IPS-20b (cell line): Measurements from ENCODE around the gene LAMB1.

ENCODE experiments used
- H3K27ac ChIP-seq: one replicate; pipeline ENCODE4 v1.5.1; 2013; ENCODE audit warnings: low read length
- H3K27me3 ChIP-seq: 2 replicates; pipeline ENCODE4 v1.6.1; 2013; ENCODE audit warnings: mild to moderate bottlenecking, low read length, inconsistent platforms; ENCODE audit not compliant: insufficient read depth
- H3K36me3 ChIP-seq: 2 replicates; pipeline ENCODE4 v1.6.1; 2013; ENCODE audit warnings: low read depth, mild to moderate bottlenecking, inconsistent platforms, low read length, moderate library complexity; ENCODE audit not compliant: insufficient read depth
- H3K4me1 ChIP-seq: 2 replicates; pipeline ENCODE4 v1.6.1; 2013; ENCODE audit warnings: mild to moderate bottlenecking, control low read depth, inconsistent platforms, low read length, moderate library complexity; ENCODE audit not compliant: insufficient read depth
- H3K4me3 ChIP-seq: 2 replicates; pipeline ENCODE4 v1.5.1; 2013; ENCODE audit warnings: mild to moderate bottlenecking, low read length, inconsistent platforms
- H3K9ac ChIP-seq: 2 replicates; pipeline ENCODE4 v1.6.1; 2013; ENCODE audit warnings: low read depth, mild to moderate bottlenecking, inconsistent platforms, low read length, moderate library complexity
- H3K9me3 ChIP-seq: 2 replicates; pipeline ENCODE4 v1.6.1; 2013; ENCODE audit warnings: mild to moderate bottlenecking, low read depth, low read length, inconsistent platforms; ENCODE audit not compliant: insufficient read depth

The LAMB1 gene

GRCh38 chr7:107938456-107939250, 64.3 kb downstream of the LAMB1 start:
- Histone ChIP-seq H3K36me3 (peaks cover 48% of the 10 kb centered on the region), H3K27me3 (no peaks in the 10 kb centered on the region), H3K9me3 (no peaks in the 10 kb centered on the region), H3K4me3 (no peak overlapping the region), H3K4me1 (peaks cover 40% of the 10 kb centered on the region), H3K9ac (no peak overlapping the region), H3K27ac (no peak overlapping the region)

GRCh38 chr7:107937531-107937930, 65.4 kb downstream of the LAMB1 start:
- Histone ChIP-seq H3K9me3 (no peaks in the 10 kb centered on the region), H3K4me1 (peaks cover 46% of the 10 kb centered on the region), H3K27ac (no peak overlapping the region), H3K36me3 (peaks cover 37% of the 10 kb centered on the region; the same call in 1 of the 2 replicates), H3K4me3 (no peak overlapping the region), H3K9ac (no peak overlapping the region), H3K27me3 (no peaks in the 10 kb centered on the region)

- H3K9me3 ChIP-seq = no peaks in the 10 kb centered on the region
- no peak overlapping the region for H3K27ac ChIP-seq
- peaks cover 37% of the 10 kb centered on the region for H3K36me3 ChIP-seq
- H3K4me3 ChIP-seq = no peak overlapping the region
- peaks cover 8% of the 10 kb centered on the region; the same call in 1 of the 2 replicates for H3K27me3 ChIP-seq
- H3K9ac ChIP-seq = no peak overlapping the region
- peaks cover 58% of the 10 kb centered on the region for H3K4me1 ChIP-seq
Measured at GRCh38 chr7:107936312-107936711, 66.6 kb downstream of the LAMB1 start.

- no peaks in the 10 kb centered on the region for H3K9me3 ChIP-seq
- H3K9ac ChIP-seq = peak overlapping the region; percentile 26; the same call in 1 of the 2 replicates
- peaks cover 37% of the 10 kb centered on the region for H3K36me3 ChIP-seq
- H3K4me1 ChIP-seq = peaks cover 60% of the 10 kb centered on the region
- H3K27me3 ChIP-seq = peaks cover 13% of the 10 kb centered on the region; the same call in 1 of the 2 replicates
- peak overlapping the region; percentile 22; the same call in 1 of the 2 replicates for H3K4me3 ChIP-seq
- H3K27ac ChIP-seq = no peak overlapping the region
Measured at GRCh38 chr7:107934991-107935770, 67.8 kb downstream of the LAMB1 start.

- Histone ChIP-seq H3K36me3 (peaks cover 44% of the 10 kb centered on the region), H3K4me1 (peaks cover 60% of the 10 kb centered on the region), H3K9me3 (no peaks in the 10 kb centered on the region), H3K27me3 (peaks cover 13% of the 10 kb centered on the region; the same call in 1 of the 2 replicates), H3K27ac (no peak overlapping the region), H3K9ac (peak overlapping the region; percentile 1), H3K4me3 (peak overlapping the region; percentile 47; the same call in 1 of the 2 replicates)
Measured at GRCh38 chr7:107933386-107934013, 69.5 kb downstream of the LAMB1 start.

- no peak overlapping the region for H3K27ac ChIP-seq
- peaks cover 60% of the 10 kb centered on the region for H3K4me1 ChIP-seq
- peaks cover 13% of the 10 kb centered on the region; the same call in 1 of the 2 replicates for H3K27me3 ChIP-seq
- H3K9ac ChIP-seq = peak overlapping the region; percentile 60
- H3K4me3 ChIP-seq = peak overlapping the region; percentile 47
- no peaks in the 10 kb centered on the region for H3K9me3 ChIP-seq
- H3K36me3 ChIP-seq = peaks cover 49% of the 10 kb centered on the region
Measured at GRCh38 chr7:107932805-107933204, 70.2 kb downstream of the LAMB1 start.

GRCh38 chr7:107931740-107932515, 71.0 kb downstream of the LAMB1 start:
- H3K36me3 ChIP-seq = peaks cover 56% of the 10 kb centered on the region

GRCh38 chr7:107926481-107926880, 76.5 kb downstream of the LAMB1 start:
- Histone ChIP-seq H3K27ac (no peak overlapping the region), H3K4me3 (no peak overlapping the region)

More at GRCh38 chr7:107931740-107932515, 71.0 kb downstream of the LAMB1 start:
- Histone ChIP-seq H3K9ac (peak overlapping the region; percentile 60), H3K9me3 (no peaks in the 10 kb centered on the region), H3K4me1 (peaks cover 53% of the 10 kb centered on the region), H3K4me3 (peak overlapping the region; percentile 47), H3K27ac (no peak overlapping the region), H3K27me3 (peaks cover 13% of the 10 kb centered on the region; the same call in 1 of the 2 replicates)

GRCh38 chr7:107924841-107925504, 78.0 kb downstream of the LAMB1 start:
- Histone ChIP-seq H3K27ac (no peak overlapping the region), H3K27me3 (no peaks in the 10 kb centered on the region; the same call in 1 of the 2 replicates)

More at GRCh38 chr7:107926481-107926880, 76.5 kb downstream of the LAMB1 start:
- Histone ChIP-seq H3K36me3 (peaks cover 96% of the 10 kb centered on the region), H3K9me3 (no peaks in the 10 kb centered on the region), H3K4me1 (peaks cover 14% of the 10 kb centered on the region; the same call in 1 of the 2 replicates), H3K9ac (no peak overlapping the region), H3K27me3 (peaks cover 7% of the 10 kb centered on the region; the same call in 1 of the 2 replicates)

GRCh38 chr7:107922886-107923285, 80.1 kb downstream of the LAMB1 start:
- Histone ChIP-seq H3K9me3 (no peaks in the 10 kb centered on the region), H3K36me3 (peaks cover 92% of the 10 kb centered on the region), H3K27me3 (no peaks in the 10 kb centered on the region), H3K9ac (no peak overlapping the region), H3K4me1 (peaks cover 10% of the 10 kb centered on the region; the same call in 1 of the 2 replicates), H3K4me3 (no peak overlapping the region), H3K27ac (no peak overlapping the region)

More at GRCh38 chr7:107924841-107925504, 78.0 kb downstream of the LAMB1 start:
- Histone ChIP-seq H3K4me1 (peaks cover 10% of the 10 kb centered on the region; the same call in 1 of the 2 replicates), H3K9ac (no peak overlapping the region), H3K9me3 (no peaks in the 10 kb centered on the region), H3K4me3 (no peak overlapping the region), H3K36me3 (peaks cover 92% of the 10 kb centered on the region)
